ENCODE data around the gene ZGPAT.

GRCh38 chr20:63665708-63666107 is 42.1 kb upstream of the ZGPAT start:
- TF ChIP-seq CTCF (IDR thresholded peaks at IDR 0.05; ENCODE audit: low read depth, low read length, poor library complexity, severe bottlenecking), result no peak
- TF ChIP-seq EZH2phosphoT487 (IDR thresholded peaks at IDR 0.05; ENCODE audit: borderline replicate concordance, low read length), result no peak

All from DOHH2 (cell line).